ENCODE data around the gene DCC. TPM values are rescaled to one million over a fixed set of nuclear protein-coding genes. Genes with fewer than 3 reads are reported as not detected.

The DCC gene
- total RNA-seq, 4 donors from 2014 or later, result 0.16 TPM; not detected in 3

GRCh38 chr18:52537261-52537660 lies 197.3 kb downstream of the DCC start:
- H3K9me3 ChIP-seq, result no peaks in the 10 kb centered on the region
- DNase-seq (ENCODE audit: low spot score in 2 of 2), result no peak
- no peaks in the 10 kb centered on the region for H3K36me3 ChIP-seq
- no peaks in the 10 kb centered on the region for H3K4me1 ChIP-seq
- TF ChIP-seq POLR2AphosphoS5 (IDR thresholded peaks at IDR 0.05), result no peak
- TF ChIP-seq EP300 (IDR thresholded peaks at IDR 0.05), result no peak
- TF ChIP-seq POLR2A (IDR thresholded peaks at IDR 0.05), result no peak
- TF ChIP-seq CTCF (IDR thresholded peaks at IDR 0.05), result no peak
- no peaks in the 10 kb centered on the region for H3K27me3 ChIP-seq
- H3K27ac ChIP-seq, result no peak overlapping the region
- 45% methylated on average over 1 of the region's 1 CpG for WGBS
- no peak overlapping the region for H3K4me3 ChIP-seq

DNA sequence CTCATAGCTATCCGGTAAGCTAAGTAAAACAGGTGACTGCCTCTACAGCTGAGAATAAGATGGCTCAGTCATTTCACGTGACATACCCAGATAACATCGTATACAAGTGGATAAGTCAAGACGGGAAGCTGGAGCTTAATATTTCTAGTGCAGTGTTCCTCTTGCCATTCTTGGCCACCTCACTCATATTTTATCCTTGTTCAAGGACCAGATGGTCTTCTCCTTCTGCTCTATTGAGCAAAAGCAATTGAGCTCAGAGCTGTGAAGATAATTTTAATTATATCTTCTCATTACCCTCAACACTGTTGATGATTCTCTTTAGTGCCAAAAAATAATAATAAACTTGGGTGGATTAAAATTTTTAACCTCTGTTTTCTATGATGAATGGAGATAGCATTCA lies 201.1 kb downstream of the DCC start:
- Histone ChIP-seq H3K27ac (no peak overlapping the region), H3K4me1 (no peaks in the 10 kb centered on the region), H3K9me3 (no peaks in the 10 kb centered on the region), H3K27me3 (no peaks in the 10 kb centered on the region), H3K36me3 (no peaks in the 10 kb centered on the region), H3K4me3 (no peak overlapping the region)
- WGBS, result 92% methylated on average over 4 of the region's 4 CpGs
- no peak for TF ChIP-seq EP300 (IDR thresholded peaks at IDR 0.05)
- TF ChIP-seq CTCF (IDR thresholded peaks at IDR 0.05), result no peak
- TF ChIP-seq POLR2A (IDR thresholded peaks at IDR 0.05), result no peak
- no peak for TF ChIP-seq POLR2AphosphoS5 (IDR thresholded peaks at IDR 0.05)
- DNase-seq (ENCODE audit: low spot score in 2 of 2), result no peak

GRCh38 chr18:52544086-52544485 lies 204.1 kb downstream of the DCC start:
- 67% methylated on average over 4 of the region's 4 CpGs for WGBS
- no peaks in the 10 kb centered on the region for H3K36me3 ChIP-seq

GRCh38 chr18:52546686-52547346 lies 206.8 kb downstream of the DCC start:
- no peak overlapping the region for H3K4me3 ChIP-seq
- TF ChIP-seq CTCF (IDR thresholded peaks at IDR 0.05) (no peak), POLR2A (IDR thresholded peaks at IDR 0.05) (no peak), EP300 (IDR thresholded peaks at IDR 0.05) (no peak), POLR2AphosphoS5 (IDR thresholded peaks at IDR 0.05) (no peak)
- no peak overlapping the region for H3K27ac ChIP-seq
- no peaks in the 10 kb centered on the region for H3K4me1 ChIP-seq
- no peaks in the 10 kb centered on the region for H3K36me3 ChIP-seq
- DNase-seq (ENCODE audit: low spot score in 2 of 2), result no peak
- WGBS, result 54% methylated on average over 6 of the region's 6 CpGs
- no peaks in the 10 kb centered on the region for H3K9me3 ChIP-seq
- no peaks in the 10 kb centered on the region for H3K27me3 ChIP-seq

More at GRCh38 chr18:52544086-52544485, 204.1 kb downstream of the DCC start:
- H3K4me3 ChIP-seq, result no peak overlapping the region
- TF ChIP-seq POLR2AphosphoS5 (IDR thresholded peaks at IDR 0.05), result no peak
- TF ChIP-seq POLR2A (IDR thresholded peaks at IDR 0.05), result no peak
- no peak for TF ChIP-seq CTCF (IDR thresholded peaks at IDR 0.05)
- TF ChIP-seq EP300 (IDR thresholded peaks at IDR 0.05), result no peak
- no peaks in the 10 kb centered on the region for H3K27me3 ChIP-seq
- no peaks in the 10 kb centered on the region for H3K4me1 ChIP-seq
- no peaks in the 10 kb centered on the region for H3K9me3 ChIP-seq
- H3K27ac ChIP-seq, result no peak overlapping the region
- DNase-seq (ENCODE audit: low spot score in 2 of 2), result no peak

DNA sequence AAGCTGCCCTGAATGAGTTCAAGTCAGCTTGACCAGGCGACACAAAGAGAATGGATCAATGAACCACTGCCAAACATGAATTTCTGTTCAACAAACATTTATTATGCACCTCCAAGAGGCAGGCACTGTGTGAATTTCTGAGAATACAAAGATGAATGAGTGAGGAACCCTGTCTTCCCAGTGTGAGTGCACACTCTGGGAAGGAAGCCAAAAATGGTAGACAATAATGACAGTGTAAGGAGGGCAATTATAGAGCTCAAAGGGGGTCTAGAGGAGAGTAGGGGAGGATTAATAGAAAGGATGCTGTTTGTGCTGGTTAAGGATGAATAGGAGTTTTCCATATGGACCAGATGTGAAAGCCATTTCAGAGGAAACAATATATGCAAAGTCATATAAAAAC lies 213.4 kb downstream of the DCC start:
- H3K4me1 ChIP-seq, result no peaks in the 10 kb centered on the region
- H3K4me3 ChIP-seq, result no peak overlapping the region
- H3K9me3 ChIP-seq, result no peaks in the 10 kb centered on the region
- H3K27ac ChIP-seq, result no peak overlapping the region
- 79% methylated on average over 1 of the region's 1 CpG for WGBS
- no peak for TF ChIP-seq POLR2AphosphoS5 (IDR thresholded peaks at IDR 0.05)
- TF ChIP-seq EP300 (IDR thresholded peaks at IDR 0.05), result no peak
- no peak for TF ChIP-seq POLR2A (IDR thresholded peaks at IDR 0.05)
- TF ChIP-seq CTCF (IDR thresholded peaks at IDR 0.05), result no peak
- no peak for DNase-seq (ENCODE audit: low spot score in 2 of 2)
- no peaks in the 10 kb centered on the region for H3K27me3 ChIP-seq
- H3K36me3 ChIP-seq, result no peaks in the 10 kb centered on the region
